HG02973 (cell line): ENCODE data around the gene RPH3AL.
"Not testable (repeated sequence)": the region's sequence is repeated elsewhere in the genome, so short reads cannot be mapped to it uniquely, and the experiment has no call there.

Experiments
- ATAC-seq: cut with Tn5 transposase; IDR thresholded peaks from one replicate; pipeline ENCODE4 v1.9.1; 2021; ENCODE audit warnings: moderate library complexity; ENCODE audit not compliant: unreplicated experiment

RPH3AL gene

GRCh38 chr17:379531-380465, 27.2 kb upstream of the RPH3AL start:
- no peak for ATAC-seq

DNA sequence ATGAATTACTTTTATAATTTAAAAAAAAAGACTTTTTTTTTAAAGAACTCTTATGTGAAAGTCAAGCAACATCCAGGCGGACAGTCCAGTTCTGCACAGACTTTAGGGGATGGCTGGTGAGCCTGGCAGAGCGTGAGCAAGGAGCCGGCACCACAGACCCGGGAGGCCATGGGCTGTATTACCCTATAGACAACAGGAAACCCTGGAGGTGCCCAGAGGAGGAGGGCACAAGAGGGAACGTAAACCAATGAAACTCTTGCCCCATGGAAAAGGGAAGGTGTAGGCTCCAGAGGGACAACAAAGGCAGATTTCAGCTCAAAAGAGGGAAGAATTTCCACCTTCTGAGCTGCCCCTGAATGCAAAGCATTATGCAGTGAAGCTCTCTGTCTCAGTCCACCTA, 25.5 kb upstream of the RPH3AL start:
- ATAC-seq: no peak

GRCh38 chr17:376936-377863, 24.6 kb upstream of the RPH3AL start:
- ATAC-seq: no peak

DNA sequence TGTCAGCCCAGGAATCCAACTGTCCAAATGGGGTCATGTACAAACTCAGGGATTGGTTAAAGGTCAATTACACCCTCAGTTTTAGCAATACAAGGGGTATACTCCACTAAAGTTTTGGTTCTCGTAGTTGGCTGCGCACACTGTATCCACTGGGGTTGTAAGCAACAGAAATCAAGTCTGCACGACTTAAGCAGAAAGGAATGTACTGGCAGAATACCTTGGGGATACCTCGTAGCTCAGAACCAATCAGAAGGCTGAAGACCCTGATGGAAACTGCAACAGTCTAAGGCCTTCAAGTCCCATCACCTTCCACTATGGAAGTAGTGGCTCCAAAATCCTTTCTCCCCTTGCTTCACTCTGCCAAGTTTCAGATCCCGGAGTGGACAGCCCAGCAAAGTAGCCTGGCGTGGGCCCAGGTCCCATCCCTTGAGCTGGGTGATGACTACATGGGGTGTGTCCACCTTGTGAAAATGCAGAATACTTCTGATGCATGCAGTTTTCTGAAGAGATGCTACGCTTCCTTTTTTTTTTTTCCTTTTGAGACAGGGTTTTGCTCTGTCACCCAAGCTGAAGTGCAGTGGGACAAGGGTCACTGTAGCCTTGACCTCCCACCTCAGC, 21.1 kb upstream of the RPH3AL start:
- no peak for ATAC-seq

DNA sequence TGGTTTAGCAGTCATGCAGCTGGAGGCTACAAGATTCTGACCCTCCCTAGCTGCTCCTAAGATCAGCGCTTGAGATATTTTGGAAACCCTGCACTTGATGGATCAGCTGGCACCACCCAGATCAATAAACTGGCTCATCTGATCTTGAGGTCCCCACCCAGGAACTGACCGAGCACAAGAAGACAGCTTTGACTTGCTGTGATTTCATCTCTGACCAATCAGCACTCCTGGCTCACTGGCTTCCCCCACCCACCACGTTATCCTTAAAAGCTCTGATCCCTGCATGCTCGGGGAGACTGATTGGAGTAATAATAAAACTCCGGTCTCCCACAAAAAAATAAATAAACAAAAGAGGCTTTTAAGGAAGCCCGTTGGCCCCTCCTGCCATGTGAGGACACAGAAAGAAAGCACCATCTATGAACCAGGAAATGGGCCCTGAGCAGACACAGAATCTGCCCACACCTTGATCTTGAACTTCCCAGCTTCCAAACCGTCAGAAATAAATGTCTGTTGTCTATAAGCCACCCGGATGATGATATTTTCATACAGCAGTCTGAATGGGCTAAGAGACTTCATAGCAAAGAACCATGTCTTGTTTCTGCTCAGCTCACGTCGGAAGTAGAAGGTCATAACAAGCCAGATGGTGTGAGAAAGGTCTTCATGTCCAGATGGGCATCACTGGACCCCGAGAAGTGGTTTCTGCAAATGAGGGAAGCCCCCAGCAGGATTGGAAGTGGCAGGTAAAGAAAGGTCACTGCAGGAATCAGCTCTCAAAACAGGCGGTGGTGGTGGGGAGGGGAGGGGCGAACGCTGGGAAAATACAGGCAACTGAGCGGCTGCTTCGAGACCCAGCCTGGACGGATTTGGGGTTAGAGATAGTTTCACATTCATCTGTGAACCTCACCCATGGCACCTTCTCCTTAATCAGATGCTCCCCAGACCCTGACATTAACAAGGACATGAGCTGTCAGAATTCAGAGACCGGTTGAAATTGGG, 19.8 kb upstream of the RPH3AL start:
- ATAC-seq: no peak

DNA sequence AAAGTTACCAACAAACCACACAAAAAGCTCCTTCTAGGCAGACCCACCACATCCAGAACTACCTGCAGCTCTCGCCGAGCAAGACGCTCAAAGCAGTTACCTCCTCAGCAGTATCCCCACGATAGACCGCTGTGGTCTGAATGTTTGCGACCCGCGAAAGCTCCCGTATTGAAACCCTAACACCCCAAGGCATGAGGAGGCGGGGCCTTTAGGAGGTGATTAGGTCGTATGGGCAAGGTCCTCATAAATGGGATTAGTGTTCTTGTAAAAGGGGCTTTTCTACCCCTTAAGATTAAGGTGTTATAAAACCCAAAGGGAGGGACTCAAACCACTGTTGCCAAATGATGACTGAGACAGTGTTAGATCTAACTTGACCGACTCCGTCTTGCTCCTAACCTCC, 19.0 kb upstream of the RPH3AL start:
- ATAC-seq: no peak

DNA sequence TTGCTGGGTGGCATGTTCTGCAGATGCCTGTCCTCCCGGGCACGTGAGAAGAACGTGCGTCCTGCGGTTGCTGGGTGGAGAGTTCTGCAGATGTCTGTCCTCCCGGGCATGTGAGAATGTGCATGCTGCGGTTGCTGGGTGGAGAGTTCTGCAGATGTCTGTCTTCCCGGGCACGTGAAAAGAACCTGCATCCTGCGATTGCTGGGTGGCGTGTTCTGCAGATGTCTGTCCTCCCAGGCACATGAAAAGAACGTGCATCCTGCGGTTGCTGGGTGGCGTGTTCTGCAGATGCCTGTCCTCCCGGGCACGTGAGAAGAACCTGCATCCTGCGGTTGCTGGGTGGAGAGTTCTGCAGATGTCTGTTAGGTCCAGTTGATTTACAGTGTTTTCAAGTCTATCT, 15.0 kb upstream of the RPH3AL start:
- not testable (repeated sequence) for ATAC-seq

DNA sequence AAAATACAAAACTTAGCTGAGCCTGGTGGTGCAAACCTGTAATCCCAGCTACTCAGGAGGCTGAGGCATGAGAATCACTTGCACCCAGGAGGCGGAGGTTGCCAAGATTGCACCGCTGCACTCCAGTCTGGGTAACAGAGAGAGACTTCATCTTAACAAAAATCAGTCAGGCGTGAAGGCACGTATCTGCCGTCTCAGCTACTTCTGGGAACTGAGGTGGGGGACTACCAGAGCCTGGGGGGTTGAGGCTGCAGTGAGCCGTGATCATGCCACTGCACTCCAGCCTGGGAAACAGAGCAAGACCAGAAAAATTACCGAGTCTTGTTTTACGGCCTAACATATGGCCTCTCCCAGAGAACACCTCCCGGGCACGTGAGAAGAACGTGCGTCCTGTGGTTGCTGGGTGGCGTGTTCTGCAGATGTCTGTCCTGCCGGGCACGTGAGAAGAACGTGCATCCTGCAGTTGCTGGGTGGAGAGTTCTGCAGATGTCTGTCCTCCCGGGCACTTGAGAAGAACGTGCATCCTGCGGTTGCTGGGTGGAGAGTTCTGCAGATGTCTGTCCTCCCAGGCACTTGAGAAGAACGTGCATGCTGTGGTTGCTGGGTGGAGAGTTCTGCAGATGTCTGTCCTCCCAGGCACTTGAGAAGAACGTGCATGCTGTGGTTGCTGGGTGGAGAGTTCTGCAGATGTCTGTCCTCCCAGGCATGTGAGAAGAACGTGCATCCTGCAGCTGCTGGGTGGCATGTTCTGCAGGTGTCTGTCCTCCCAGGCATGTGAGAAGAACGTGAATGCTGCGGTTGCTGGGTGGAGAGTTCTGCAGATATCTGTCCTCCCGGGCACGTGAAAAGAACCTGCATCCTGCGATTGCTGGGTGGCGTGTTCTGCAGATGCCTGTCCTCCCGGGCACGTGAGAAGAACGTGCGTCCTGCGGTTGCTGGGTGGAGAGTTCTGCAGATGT, 14.3 kb upstream of the RPH3AL start:
- ATAC-seq: not testable (repeated sequence)

DNA sequence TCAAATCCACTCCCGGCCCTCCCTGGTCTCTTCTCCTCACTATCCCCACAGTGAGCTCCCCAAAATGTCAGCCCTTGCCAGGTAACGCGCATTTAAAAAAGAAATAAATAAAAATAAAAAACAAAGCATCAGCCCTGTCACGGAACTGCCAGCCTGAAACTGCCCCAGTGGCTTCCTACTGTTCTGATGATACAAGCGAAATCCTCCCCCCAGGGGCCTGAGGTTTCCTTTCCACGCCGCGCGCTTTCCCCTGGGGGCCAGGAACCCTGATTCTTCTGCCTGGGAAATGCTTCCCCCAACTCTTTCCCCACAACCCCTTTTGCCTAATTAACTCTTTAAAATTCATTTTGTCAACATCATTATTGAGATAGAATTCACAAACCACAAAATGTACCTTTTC, 12.2 kb upstream of the RPH3AL start:
- ATAC-seq: no peak

DNA sequence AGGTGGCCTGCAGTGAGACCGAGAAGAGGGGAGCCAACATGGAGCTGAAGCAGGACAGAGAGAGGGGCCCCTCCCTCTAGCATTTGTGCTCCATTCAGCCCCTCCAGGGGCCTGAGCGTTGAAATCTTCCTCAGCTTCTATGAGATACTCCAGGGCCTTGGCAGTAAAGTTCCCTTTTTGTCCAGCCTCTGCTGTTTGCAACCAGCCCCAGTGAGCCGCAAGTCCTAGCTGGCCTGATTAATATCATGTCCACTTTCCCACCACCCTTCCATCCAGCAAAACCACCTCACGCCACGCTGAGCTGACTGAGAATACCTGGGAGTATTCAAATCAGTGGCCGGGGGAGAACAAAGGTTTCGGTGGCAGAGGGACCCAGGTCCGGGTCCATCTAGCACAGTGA, 11.7 kb upstream of the RPH3AL start:
- ATAC-seq: no peak

- no peak for ATAC-seq
Measured at GRCh38 chr17:362721-363120, 10.1 kb upstream of the RPH3AL start.

GRCh38 chr17:360092-360750, 7.6 kb upstream of the RPH3AL start:
- no peak for ATAC-seq

DNA sequence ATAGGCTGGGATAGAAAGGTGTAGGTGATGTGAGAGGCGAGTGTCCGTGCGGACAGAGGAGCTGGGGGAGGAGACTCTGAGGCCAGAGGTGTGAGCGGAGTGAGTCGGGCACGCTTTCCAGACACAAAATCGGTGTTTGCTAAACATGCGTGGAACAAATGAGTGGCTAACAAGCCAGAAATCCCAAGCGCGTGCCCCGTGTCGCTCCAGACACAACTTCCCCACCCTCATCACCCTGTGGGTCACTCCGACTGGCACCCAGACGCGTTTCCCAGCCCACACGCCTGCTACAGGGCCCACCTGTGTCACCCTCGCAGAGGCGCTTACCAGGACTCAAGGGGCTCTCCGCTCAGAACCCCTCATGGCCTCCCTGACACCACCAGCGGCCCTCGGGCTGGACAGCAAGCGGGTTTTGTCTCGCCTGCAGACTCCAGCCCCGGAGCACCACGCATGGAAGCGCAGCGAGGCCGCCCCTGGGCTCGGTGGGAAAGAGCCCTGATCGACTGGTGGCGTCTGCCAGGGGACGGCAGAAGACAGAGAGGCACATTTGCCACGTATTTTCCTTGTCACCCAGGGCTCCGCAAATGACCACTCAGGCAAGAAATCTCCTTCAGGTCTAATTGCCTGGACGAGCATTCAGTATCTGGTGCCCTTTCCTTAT, 6.0 kb upstream of the RPH3AL start:
- ATAC-seq: no peak

DNA sequence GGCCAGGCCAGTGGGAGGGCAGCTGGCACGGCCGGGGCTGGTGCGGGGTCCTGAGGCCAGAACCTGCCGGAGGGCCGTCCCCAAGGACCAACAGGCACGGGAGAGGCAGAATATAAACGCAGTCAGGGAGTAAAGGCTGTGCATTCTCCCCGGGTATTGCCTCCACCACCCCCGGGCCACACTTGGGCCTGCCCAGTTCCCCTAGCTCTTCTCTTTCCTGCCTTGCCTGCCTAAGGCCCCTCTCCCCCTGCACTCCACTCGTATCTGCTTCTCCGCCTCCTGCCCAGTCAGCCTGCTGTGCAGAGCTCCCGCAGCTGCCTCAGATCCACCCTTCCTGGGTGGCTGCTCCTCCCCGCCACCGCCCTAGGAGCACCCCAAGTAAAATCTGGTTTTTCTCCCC, 5.0 kb upstream of the RPH3AL start:
- no peak for ATAC-seq

DNA sequence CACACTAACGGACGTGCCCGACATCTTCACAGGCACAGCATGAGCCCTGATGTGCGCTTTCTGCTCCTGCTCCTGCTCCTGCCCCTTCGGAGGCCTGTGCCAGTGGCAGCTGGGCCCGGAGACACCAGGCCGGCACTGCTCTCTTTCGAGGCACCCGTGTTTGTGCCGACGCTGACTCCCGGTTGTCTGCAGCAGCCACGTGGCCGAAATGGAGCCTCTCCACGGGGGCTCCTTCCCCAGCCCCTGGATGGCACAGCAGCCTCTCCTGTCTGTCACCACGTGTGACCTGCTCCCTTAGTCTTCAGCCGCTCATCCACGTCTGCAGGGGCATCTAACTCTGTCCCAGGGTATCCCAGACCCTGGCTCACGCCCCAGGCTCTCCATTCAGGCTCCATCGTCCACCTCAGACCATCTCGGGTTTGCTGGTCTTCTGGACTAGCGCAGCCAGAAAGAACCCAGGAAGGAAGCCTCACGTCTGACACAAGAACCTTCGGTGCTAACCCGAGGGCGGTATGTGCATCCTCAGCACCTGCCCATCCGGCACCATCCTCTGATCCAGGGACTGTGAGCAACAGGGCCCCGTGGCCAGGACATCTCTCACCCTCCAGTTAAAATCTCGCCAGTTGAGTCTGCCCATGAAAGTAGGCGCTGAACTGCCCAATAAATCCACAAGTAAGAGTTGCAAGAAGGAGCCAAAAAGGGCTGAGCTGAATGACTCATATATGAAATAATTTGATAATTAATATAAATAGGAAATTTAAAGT, 4.2 kb upstream of the RPH3AL start:
- no peak for ATAC-seq

- ATAC-seq: no peak
Measured at GRCh38 chr17:354651-355556, 2.3 kb upstream of the RPH3AL start.
